Measurements from ENCODE around the gene HACD4. TPM values are rescaled to one million over a fixed set of nuclear protein-coding genes. Genes with fewer than 3 reads are reported as not detected.

Gene HACD4
- total RNA-seq, 2 experiments from 2014 or later: 1.1 to 1.6 TPM

Other genes starting within 250 kb of the HACD4 start
- under 1 TPM; 0.44 to 0.57 TPM for gene IFNB1, start 46.3 kb upstream of the HACD4 start, total RNA-seq
- not detected for gene IFNW1, start 110.2 kb upstream of the HACD4 start, total RNA-seq
- not detected for gene IFNA21, start 135.0 kb upstream of the HACD4 start, total RNA-seq
- not detected for gene IFNA4, start 155.9 kb upstream of the HACD4 start, total RNA-seq
- gene IFNA7, start 170.6 kb upstream of the HACD4 start, total RNA-seq: not detected
- not detected for gene IFNA10, start 175.5 kb upstream of the HACD4 start, total RNA-seq
- not detected for gene IFNA16, start 185.7 kb upstream of the HACD4 start, total RNA-seq
- gene IFNA17, start 196.6 kb upstream of the HACD4 start, total RNA-seq: not detected
- not detected for gene IFNA14, start 208.4 kb upstream of the HACD4 start, total RNA-seq

All from activated naive CD4-positive, alpha-beta T cell treated with anti-CD3 and anti-CD28 coated beads for 36 hours (primary cell).